ENCODE data around the gene POLR2L.

Gene POLR2L

GRCh38 chr11:842370-843002 is at the start of gene POLR2L, which contains the start of gene TSPAN4:
POLR2L (minus strand) TSS chr11:842529; CDS start chr11:842508, 21 bp downstream.
TSPAN4 (plus strand) TSS chr11:842852; CDS start chr11:850305, 7,453 bp downstream.
- peak; percentile 84 for DNase-seq (ENCODE audit: low spot score)

- DNase-seq (ENCODE audit: low spot score) = no peak
Observed at GRCh38 chr11:890794-891540, 48.6 kb upstream of the POLR2L start.

- DNase-seq (ENCODE audit: low spot score) = no peak
Observed at GRCh38 chr11:889687-890475, 47.6 kb upstream of the POLR2L start.

- no peak for DNase-seq (ENCODE audit: low spot score)
Observed at GRCh38 chr11:889257-889656, 46.9 kb upstream of the POLR2L start.

- DNase-seq (ENCODE audit: low spot score) = no peak
Observed at GRCh38 chr11:888310-889212, 46.2 kb upstream of the POLR2L start.

- DNase-seq (ENCODE audit: low spot score) = no peak
Observed at GRCh38 chr11:887589-887988, 45.3 kb upstream of the POLR2L start.

- DNase-seq (ENCODE audit: low spot score) = no peak
Observed at GRCh38 chr11:886568-886967, 44.2 kb upstream of the POLR2L start.

GRCh38 chr11:884578-885070 is 42.3 kb upstream of the POLR2L start:
- no peak for DNase-seq (ENCODE audit: low spot score)

GRCh38 chr11:883527-883926 is 41.2 kb upstream of the POLR2L start:
- DNase-seq (ENCODE audit: low spot score) = no peak

GRCh38 chr11:882596-882995 is 40.3 kb upstream of the POLR2L start:
- DNase-seq (ENCODE audit: low spot score) = no peak

GRCh38 chr11:880447-880846 is 38.1 kb upstream of the POLR2L start:
- DNase-seq (ENCODE audit: low spot score) = no peak

- DNase-seq (ENCODE audit: low spot score) = no peak
Observed at GRCh38 chr11:877565-877964, 35.2 kb upstream of the POLR2L start.

GRCh38 chr11:876545-876944 is 34.2 kb upstream of the POLR2L start:
- DNase-seq (ENCODE audit: low spot score) = peak; percentile 11

GRCh38 chr11:875769-876301 is 33.5 kb upstream of the POLR2L start:
- no peak for DNase-seq (ENCODE audit: low spot score)

- DNase-seq (ENCODE audit: low spot score) = no peak
Observed at GRCh38 chr11:875203-875602, 32.9 kb upstream of the POLR2L start.

- no peak for DNase-seq (ENCODE audit: low spot score)
Observed at GRCh38 chr11:873706-874105, 31.4 kb upstream of the POLR2L start.

- DNase-seq (ENCODE audit: low spot score) = no peak
Observed at GRCh38 chr11:872799-873198, 30.5 kb upstream of the POLR2L start.

- no peak for DNase-seq (ENCODE audit: low spot score)
Observed at GRCh38 chr11:871472-871871, 29.1 kb upstream of the POLR2L start.

- DNase-seq (ENCODE audit: low spot score) = no peak
Observed at GRCh38 chr11:870418-870817, 28.1 kb upstream of the POLR2L start.

- no peak for DNase-seq (ENCODE audit: low spot score)
Observed at GRCh38 chr11:870127-870413, 27.7 kb upstream of the POLR2L start.

- no peak for DNase-seq (ENCODE audit: low spot score)
Observed at GRCh38 chr11:869399-870126, 27.2 kb upstream of the POLR2L start.
